Astrocyte (in vitro differentiated cells and primary cell): Measurements from ENCODE around the gene SFT2D2. TPM values are rescaled to one million over a fixed set of nuclear protein-coding genes. Genes with fewer than 3 reads are reported as not detected.

Experiments
- DNase-seq: peaks from one replicate; pipeline ENCODE4 v3.0.0-alpha.2; 2010; ENCODE audit warnings: low read depth
- FAIRE-seq: peaks from 2 replicates; lab custom pipeline; 2011; peaks lifted over from hg19 to GRCh38; lab: Jason Lieb, UNC
- H2AFZ ChIP-seq: 2 replicates; pipeline ENCODE4 v1.6.0; 2012; ENCODE audit warnings: low read depth, low read length, inconsistent platforms
- H3K27ac ChIP-seq: 2 replicates; pipeline ENCODE4 v1.5.1; 2011; ENCODE audit warnings: low read depth, low read length, inconsistent platforms
- H3K27me3 ChIP-seq: 2 replicates; pipeline ENCODE4 v1.6.0; 2011; ENCODE audit warnings: low read length, inconsistent platforms; ENCODE audit not compliant: insufficient read depth
- H3K36me3 ChIP-seq: 2 replicates; pipeline ENCODE4 v1.5.1; 2011; ENCODE audit warnings: low read length, inconsistent platforms; ENCODE audit not compliant: insufficient read depth
- H3K4me1 ChIP-seq: 2 replicates; pipeline ENCODE4 v1.5.1; 2011; ENCODE audit warnings: low read length, inconsistent platforms; ENCODE audit not compliant: insufficient read depth
- H3K4me2 ChIP-seq: 2 replicates; pipeline ENCODE4 v1.6.0; 2012; ENCODE audit warnings: low read length, inconsistent platforms
- H3K4me3 ChIP-seq: 2 replicates; pipeline ENCODE4 v1.5.1; 2011; ENCODE audit warnings: low read depth, mild to moderate bottlenecking, low read length, inconsistent platforms; ENCODE audit not compliant: insufficient read depth
- H3K79me2 ChIP-seq: 2 replicates; pipeline ENCODE4 v1.6.0; 2012; ENCODE audit warnings: mild to moderate bottlenecking, low read length, inconsistent platforms; ENCODE audit not compliant: insufficient read depth
- H3K9ac ChIP-seq: 2 replicates; pipeline ENCODE4 v1.6.0; 2012; ENCODE audit warnings: mild to moderate bottlenecking, low read length, inconsistent platforms
- H3K9me3 ChIP-seq: 2 replicates; pipeline ENCODE4 v1.5.1; 2012; ENCODE audit warnings: low read depth, mild to moderate bottlenecking, low read length, inconsistent platforms; ENCODE audit not compliant: insufficient read depth
- H4K20me1 ChIP-seq: 2 replicates; pipeline ENCODE4 v1.6.0; 2012; ENCODE audit warnings: low read length, inconsistent platforms; ENCODE audit not compliant: insufficient read depth
- H3K27ac Mint-ChIP-seq: one replicate; pipeline ENCODE4 v1.8.0; 2021; ENCODE audit warnings: mild to moderate bottlenecking, mixed read lengths; ENCODE audit not compliant: unreplicated experiment
- H3K27me3 Mint-ChIP-seq: one replicate; pipeline ENCODE4 v1.8.0; 2021; ENCODE audit warnings: low read depth, mixed read lengths; ENCODE audit not compliant: unreplicated experiment
- H3K36me3 Mint-ChIP-seq: one replicate; pipeline ENCODE4 v1.8.0; 2021; ENCODE audit warnings: low read depth, mixed read lengths; ENCODE audit not compliant: unreplicated experiment
- H3K4me1 Mint-ChIP-seq: one replicate; pipeline ENCODE4 v1.8.0; 2021; ENCODE audit warnings: low read depth, mixed read lengths; ENCODE audit not compliant: unreplicated experiment
- H3K4me3 Mint-ChIP-seq: one replicate; pipeline ENCODE4 v1.8.0; 2021; ENCODE audit warnings: mild to moderate bottlenecking, moderate library complexity, mixed read lengths; ENCODE audit not compliant: unreplicated experiment
- H3K9me3 Mint-ChIP-seq: one replicate; pipeline ENCODE4 v1.8.0; 2021; ENCODE audit warnings: mild to moderate bottlenecking, mixed read lengths; ENCODE audit not compliant: unreplicated experiment
- EZH2 ChIP-seq: IDR thresholded peaks from 2 replicates; pipeline ENCODE4 v1.6.1; 2012; ENCODE audit warnings: mild to moderate bottlenecking, low read length, inconsistent platforms; ENCODE audit not compliant: insufficient read depth
- total RNA-seq: library from RNA; stranded (reverse); gene quantifications from 2 replicates; pipeline ENCODE4 v1.2.1, GENCODE V29; 2021
- TF ChIP-seq, protein P1 (sequence below): IDR thresholded peaks from 2 replicates; pipeline ENCODE4 v1.5.1; 2011; ENCODE audit warnings: low read depth, mild to moderate bottlenecking, inconsistent platforms, low read length, moderate library complexity; ENCODE audit not compliant: insufficient read depth

The SFT2D2 gene
- total RNA-seq, 1 donor from 2014 or later = 73.4 TPM

- Histone ChIP-seq H3K36me3 (no peaks in the 10 kb centered on the region), H3K27ac (peak overlapping the region; percentile 31), H3K27me3 (no peaks in the 10 kb centered on the region), H3K4me3 (no peak overlapping the region), H3K79me2 (no peaks in the 10 kb centered on the region), H3K4me2 (no peak overlapping the region), H3K9me3 (no peaks in the 10 kb centered on the region), H3K9ac (no peak overlapping the region), H3K4me1 (peaks cover 6% of the 10 kb centered on the region), H4K20me1 (no peaks in the 10 kb centered on the region), H2AFZ (no peak overlapping the region)
- Mint-ChIP-seq H3K27ac (no peak overlapping the region), H3K36me3 (no peaks in the 10 kb centered on the region), H3K27me3 (no peaks in the 10 kb centered on the region), H3K4me3 (no peak overlapping the region), H3K4me1 (peaks cover 12% of the 10 kb centered on the region), H3K9me3 (no peaks in the 10 kb centered on the region)
- DNase-seq = peak; percentile 64
- FAIRE-seq = no peak
- TF ChIP-seq, protein P1, sequence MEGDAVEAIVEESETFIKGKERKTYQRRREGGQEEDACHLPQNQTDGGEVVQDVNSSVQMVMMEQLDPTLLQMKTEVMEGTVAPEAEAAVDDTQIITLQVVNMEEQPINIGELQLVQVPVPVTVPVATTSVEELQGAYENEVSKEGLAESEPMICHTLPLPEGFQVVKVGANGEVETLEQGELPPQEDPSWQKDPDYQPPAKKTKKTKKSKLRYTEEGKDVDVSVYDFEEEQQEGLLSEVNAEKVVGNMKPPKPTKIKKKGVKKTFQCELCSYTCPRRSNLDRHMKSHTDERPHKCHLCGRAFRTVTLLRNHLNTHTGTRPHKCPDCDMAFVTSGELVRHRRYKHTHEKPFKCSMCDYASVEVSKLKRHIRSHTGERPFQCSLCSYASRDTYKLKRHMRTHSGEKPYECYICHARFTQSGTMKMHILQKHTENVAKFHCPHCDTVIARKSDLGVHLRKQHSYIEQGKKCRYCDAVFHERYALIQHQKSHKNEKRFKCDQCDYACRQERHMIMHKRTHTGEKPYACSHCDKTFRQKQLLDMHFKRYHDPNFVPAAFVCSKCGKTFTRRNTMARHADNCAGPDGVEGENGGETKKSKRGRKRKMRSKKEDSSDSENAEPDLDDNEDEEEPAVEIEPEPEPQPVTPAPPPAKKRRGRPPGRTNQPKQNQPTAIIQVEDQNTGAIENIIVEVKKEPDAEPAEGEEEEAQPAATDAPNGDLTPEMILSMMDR = no peak
- TF ChIP-seq EZH2 = no peak
These were observed 62.7 kb downstream of the SFT2D2 start for GRCh38 chr1:168288311-168289052.

DNA sequence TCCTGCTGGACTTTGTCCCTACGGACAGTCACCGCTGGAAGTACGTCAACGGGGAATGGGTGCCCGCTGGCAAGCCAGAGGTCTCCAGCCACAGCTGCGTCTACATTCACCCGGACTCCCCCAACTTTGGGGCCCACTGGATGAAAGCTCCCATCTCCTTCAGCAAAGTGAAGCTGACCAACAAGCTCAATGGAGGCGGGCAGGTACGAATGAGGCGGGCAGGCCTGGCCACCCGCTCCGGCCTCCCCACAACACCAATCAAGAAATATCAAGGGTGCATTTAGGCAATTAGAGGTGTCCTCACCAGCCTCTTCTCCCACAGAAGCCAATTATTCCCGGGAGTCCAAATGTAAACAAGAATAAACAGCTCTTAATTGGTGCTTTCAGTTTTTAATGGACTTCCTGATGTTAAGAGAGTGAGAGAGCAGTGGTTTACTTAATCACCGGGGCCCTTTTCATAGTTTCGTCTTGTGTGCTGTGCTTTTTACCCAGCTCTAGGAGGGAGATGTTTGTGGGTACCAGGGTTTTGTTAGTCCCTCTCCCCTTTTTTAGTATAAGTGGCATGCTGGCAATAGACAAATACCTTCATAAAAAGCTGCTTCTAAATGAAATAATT lies 65.5 kb downstream of the SFT2D2 start:
- Mint-ChIP-seq H3K36me3 (peaks cover 5% of the 10 kb centered on the region), H3K4me1 (peaks cover 7% of the 10 kb centered on the region), H3K9me3 (no peaks in the 10 kb centered on the region), H3K27me3 (no peaks in the 10 kb centered on the region), H3K4me3 (no peak overlapping the region), H3K27ac (no peak overlapping the region)
- no peak overlapping the region for H3K4me2 ChIP-seq
- no peak overlapping the region for H2AFZ ChIP-seq
- H3K36me3 ChIP-seq = no peaks in the 10 kb centered on the region
- H3K27ac ChIP-seq = no peak overlapping the region
- no peaks in the 10 kb centered on the region for H3K79me2 ChIP-seq
- H3K4me3 ChIP-seq = no peak overlapping the region
- H4K20me1 ChIP-seq = no peaks in the 10 kb centered on the region
- FAIRE-seq (no peak), DNase-seq (no peak)
- TF ChIP-seq EZH2 = no peak
- TF ChIP-seq, protein P1 = no peak
- H3K4me1 ChIP-seq = peaks cover 6% of the 10 kb centered on the region
- no peaks in the 10 kb centered on the region for H3K27me3 ChIP-seq
- H3K9me3 ChIP-seq = no peaks in the 10 kb centered on the region
- no peak overlapping the region for H3K9ac ChIP-seq

DNA sequence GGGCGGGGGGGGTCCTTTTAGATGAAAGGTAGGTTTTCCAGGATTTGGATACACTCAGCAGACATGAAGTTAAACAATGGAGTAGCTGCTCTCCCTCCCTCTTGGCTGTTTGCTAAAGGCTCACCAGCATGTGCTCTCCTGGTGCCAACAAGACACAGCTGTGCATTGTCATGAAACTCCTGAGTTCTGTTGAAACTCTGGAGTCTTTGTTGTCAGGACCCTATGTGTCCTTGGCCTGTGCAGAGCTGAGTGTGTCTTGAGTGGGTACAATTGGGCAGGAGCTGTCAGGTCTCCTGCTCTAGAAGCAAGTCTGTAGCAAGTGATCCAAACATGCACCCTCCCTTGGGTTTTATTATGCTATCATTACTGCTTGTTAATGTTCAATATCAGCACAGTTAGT lies 67.6 kb downstream of the SFT2D2 start:
- H3K4me3 ChIP-seq = no peak overlapping the region
- no peaks in the 10 kb centered on the region for H3K4me1 ChIP-seq
- H3K27me3 ChIP-seq = no peaks in the 10 kb centered on the region
- DNase-seq (no peak), FAIRE-seq (no peak)
- H3K9me3 ChIP-seq = no peaks in the 10 kb centered on the region
- no peak overlapping the region for H3K27ac Mint-ChIP-seq
- H3K27me3 Mint-ChIP-seq = no peaks in the 10 kb centered on the region
- no peaks in the 10 kb centered on the region for H3K4me1 Mint-ChIP-seq
- no peaks in the 10 kb centered on the region for H4K20me1 ChIP-seq
- H3K4me3 Mint-ChIP-seq = no peak overlapping the region
- H3K9ac ChIP-seq = no peak overlapping the region
- TF ChIP-seq EZH2 = no peak
- TF ChIP-seq, protein P1 = no peak
- H3K36me3 Mint-ChIP-seq = peaks cover 7% of the 10 kb centered on the region
- H3K27ac ChIP-seq = no peak overlapping the region
- H3K79me2 ChIP-seq = no peaks in the 10 kb centered on the region
- H3K36me3 ChIP-seq = no peaks in the 10 kb centered on the region
- H3K4me2 ChIP-seq = no peak overlapping the region
- peaks cover 1% of the 10 kb centered on the region for H3K9me3 Mint-ChIP-seq
- no peak overlapping the region for H2AFZ ChIP-seq
